SJSA1 (cell line): Measurements from ENCODE around the gene ARSB. TPM values are rescaled to one million over a fixed set of nuclear protein-coding genes. Genes with fewer than 3 reads are reported as not detected.
"Not testable (repeated sequence)": the region's sequence is repeated elsewhere in the genome, so short reads cannot be mapped to it uniquely, and the experiment has no call there.

Experiments
- DNase-seq, 2 experiments: peaks; one replicate each; pipeline ENCODE4 v3.0.0-alpha.2; 2015 to 2020; ENCODE audit warnings: low spot score in 2 of 2, low read depth in 1 of 2
- H3K27ac ChIP-seq: fragments of 250-450 bp; sonication (Bioruptor Pico); 2 replicates; pipeline ENCODE4 v1.5.1; 2020; ENCODE audit warnings: mild to moderate bottlenecking, moderate library complexity
- H3K27me3 ChIP-seq: fragments of 250-450 bp; sonication (Bioruptor Pico); replicated peaks from 2 replicates; pipeline ENCODE4 v1.5.1; 2020; ENCODE audit warnings: mild to moderate bottlenecking, moderate library complexity
- H3K36me3 ChIP-seq: fragments of 250-450 bp; sonication (Bioruptor Pico); 2 replicates; pipeline ENCODE4 v1.5.1; 2020; ENCODE audit warnings: mild to moderate bottlenecking
- H3K4me1 ChIP-seq: fragments of 250-450 bp; sonication (Bioruptor Pico); replicated peaks from 2 replicates; pipeline ENCODE4 v1.6.1; 2021; ENCODE audit warnings: mild to moderate bottlenecking
- H3K4me3 ChIP-seq: fragments of 250-450 bp; sonication (Bioruptor Pico); 2 replicates; pipeline ENCODE4 v1.5.1; 2020; ENCODE audit warnings: mild to moderate bottlenecking
- H3K9me3 ChIP-seq: fragments of 250-450 bp; sonication (Bioruptor Pico); replicated peaks from 2 replicates; pipeline ENCODE4 v1.5.1; 2020; ENCODE audit warnings: mild to moderate bottlenecking
- total RNA-seq: library from RNA; depleted of rRNA; stranded (reverse); fragments of >200 nt; shearing (Covaris generic); gene quantifications from 2 replicates; pipeline ENCODE4 v1.2.3, GENCODE V29; 2014

ARSB gene
- total RNA-seq, 1 experiment from 2014 or later: 72.9 TPM

GRCh38 chr5:78766412-78766762 lies 218.7 kb downstream of the ARSB start:
- Histone ChIP-seq H3K4me3 (no peak overlapping the region), H3K27me3 (no peaks in the 10 kb centered on the region), H3K4me1 (peaks cover 4% of the 10 kb centered on the region), H3K36me3 (no peaks in the 10 kb centered on the region), H3K9me3 (no peaks in the 10 kb centered on the region), H3K27ac (no peak overlapping the region)
- no peak for DNase-seq

GRCh38 chr5:78765756-78766411 lies 219.2 kb downstream of the ARSB start:
- no peak overlapping the region for H3K4me3 ChIP-seq
- DNase-seq: no peak
- H3K27me3 ChIP-seq: no peaks in the 10 kb centered on the region
- no peaks in the 10 kb centered on the region for H3K36me3 ChIP-seq
- H3K27ac ChIP-seq: no peak overlapping the region
- H3K4me1 ChIP-seq: no peaks in the 10 kb centered on the region
- no peaks in the 10 kb centered on the region for H3K9me3 ChIP-seq

- H3K27ac ChIP-seq: no peak overlapping the region
- H3K27me3 ChIP-seq: no peaks in the 10 kb centered on the region
- no peak overlapping the region for H3K4me3 ChIP-seq
- no peaks in the 10 kb centered on the region for H3K4me1 ChIP-seq
- H3K36me3 ChIP-seq: no peaks in the 10 kb centered on the region
- no peaks in the 10 kb centered on the region for H3K9me3 ChIP-seq
- no peak for DNase-seq
Measured at GRCh38 chr5:78765116-78765515, 220.0 kb downstream of the ARSB start.

- no peak overlapping the region for H3K4me3 ChIP-seq
- no peak for DNase-seq
- no peaks in the 10 kb centered on the region for H3K9me3 ChIP-seq
- no peaks in the 10 kb centered on the region for H3K36me3 ChIP-seq
- peaks cover under 1% of the 10 kb centered on the region; the same call in 1 of the 2 replicates for H3K4me1 ChIP-seq
- no peaks in the 10 kb centered on the region for H3K27me3 ChIP-seq
- no peak overlapping the region for H3K27ac ChIP-seq
Measured at GRCh38 chr5:78763659-78764189, 221.4 kb downstream of the ARSB start.

GRCh38 chr5:78762743-78763142 lies 222.4 kb downstream of the ARSB start:
- H3K4me3 ChIP-seq, H3K27me3 ChIP-seq, H3K36me3 ChIP-seq, H3K9me3 ChIP-seq, DNase-seq, H3K27ac ChIP-seq: not testable (repeated sequence)
- H3K4me1 ChIP-seq: peaks cover 11% of the 10 kb centered on the region

- Histone ChIP-seq H3K27me3 (no peaks in the 10 kb centered on the region), H3K4me3 (no peak overlapping the region), H3K36me3 (no peaks in the 10 kb centered on the region), H3K4me1 (peaks cover 20% of the 10 kb centered on the region), H3K9me3 (no peaks in the 10 kb centered on the region), H3K27ac (no peak overlapping the region)
- no peak for DNase-seq
Measured at GRCh38 chr5:78761840-78762239, 223.3 kb downstream of the ARSB start.

GRCh38 chr5:78760770-78761169 lies 224.3 kb downstream of the ARSB start:
- peaks cover 23% of the 10 kb centered on the region for H3K4me1 ChIP-seq
- H3K36me3 ChIP-seq: no peaks in the 10 kb centered on the region
- H3K27ac ChIP-seq: no peak overlapping the region
- H3K4me3 ChIP-seq: no peak overlapping the region
- no peaks in the 10 kb centered on the region for H3K9me3 ChIP-seq
- peak in 1 of 2 experiments; percentile 11 for DNase-seq
- no peaks in the 10 kb centered on the region for H3K27me3 ChIP-seq

GRCh38 chr5:78760366-78760765 lies 224.7 kb downstream of the ARSB start:
- H3K27me3 ChIP-seq: no peaks in the 10 kb centered on the region
- peak in 1 of 2 experiments; percentile 2 for DNase-seq
- H3K4me1 ChIP-seq: peaks cover 23% of the 10 kb centered on the region
- no peaks in the 10 kb centered on the region for H3K36me3 ChIP-seq
- no peaks in the 10 kb centered on the region for H3K9me3 ChIP-seq
- no peak overlapping the region for H3K27ac ChIP-seq
- no peak overlapping the region for H3K4me3 ChIP-seq

GRCh38 chr5:78758169-78758839 lies 226.8 kb downstream of the ARSB start:
- Histone ChIP-seq H3K27me3 (no peaks in the 10 kb centered on the region; the same call in 1 of the 2 replicates), H3K4me3 (no peak overlapping the region), H3K36me3 (no peaks in the 10 kb centered on the region), H3K4me1 (peaks cover 28% of the 10 kb centered on the region), H3K9me3 (no peaks in the 10 kb centered on the region), H3K27ac (no peak overlapping the region)
- DNase-seq: peak in 1 of 2 experiments; percentile 30

GRCh38 chr5:78757269-78758053 lies 227.6 kb downstream of the ARSB start:
- Histone ChIP-seq H3K27ac (peak overlapping the region; percentile 2; the same call in 1 of the 2 replicates), H3K36me3 (no peaks in the 10 kb centered on the region), H3K27me3 (no peaks in the 10 kb centered on the region; the same call in 1 of the 2 replicates), H3K4me3 (no peak overlapping the region), H3K9me3 (no peaks in the 10 kb centered on the region), H3K4me1 (peaks cover 28% of the 10 kb centered on the region)
- DNase-seq: peak; percentile 67

GRCh38 chr5:78756858-78757257 lies 228.3 kb downstream of the ARSB start:
- DNase-seq: no peak
- H3K9me3 ChIP-seq: no peaks in the 10 kb centered on the region
- peaks cover 28% of the 10 kb centered on the region for H3K4me1 ChIP-seq
- H3K36me3 ChIP-seq: no peaks in the 10 kb centered on the region
- H3K27me3 ChIP-seq: no peaks in the 10 kb centered on the region; the same call in 1 of the 2 replicates
- H3K27ac ChIP-seq: peak overlapping the region; percentile 2; the same call in 1 of the 2 replicates
- no peak overlapping the region for H3K4me3 ChIP-seq

- H3K9me3 ChIP-seq: no peaks in the 10 kb centered on the region
- peaks cover 28% of the 10 kb centered on the region for H3K4me1 ChIP-seq
- no peak overlapping the region for H3K4me3 ChIP-seq
- H3K36me3 ChIP-seq: no peaks in the 10 kb centered on the region
- no peak for DNase-seq
- H3K27ac ChIP-seq: no peak overlapping the region
- no peaks in the 10 kb centered on the region; the same call in 1 of the 2 replicates for H3K27me3 ChIP-seq
Measured at GRCh38 chr5:78755822-78756429, 229.2 kb downstream of the ARSB start.

GRCh38 chr5:78754655-78755054 lies 230.5 kb downstream of the ARSB start:
- no peaks in the 10 kb centered on the region for H3K36me3 ChIP-seq
- DNase-seq: no peak
- H3K4me3 ChIP-seq: no peak overlapping the region
- H3K4me1 ChIP-seq: peaks cover 32% of the 10 kb centered on the region
- no peaks in the 10 kb centered on the region; the same call in 1 of the 2 replicates for H3K27me3 ChIP-seq
- no peak overlapping the region for H3K27ac ChIP-seq
- H3K9me3 ChIP-seq: no peaks in the 10 kb centered on the region
